GM19023 (cell line): Measurements from ENCODE around the gene OSBPL6.
A peak's percentile ranks its signal among the peaks of the same experiment; 100 is the strongest.
"Not testable (repeated sequence)": the region's sequence is repeated elsewhere in the genome, so short reads cannot be mapped to it uniquely, and the experiment has no call there.

Source experiments
- ATAC-seq: cut with Tn5 transposase; IDR thresholded peaks from one replicate; pipeline ENCODE4 v1.9.1; 2021; ENCODE audit warnings: mild to moderate bottlenecking, moderate library complexity; ENCODE audit not compliant: unreplicated experiment

The OSBPL6 gene

DNA sequence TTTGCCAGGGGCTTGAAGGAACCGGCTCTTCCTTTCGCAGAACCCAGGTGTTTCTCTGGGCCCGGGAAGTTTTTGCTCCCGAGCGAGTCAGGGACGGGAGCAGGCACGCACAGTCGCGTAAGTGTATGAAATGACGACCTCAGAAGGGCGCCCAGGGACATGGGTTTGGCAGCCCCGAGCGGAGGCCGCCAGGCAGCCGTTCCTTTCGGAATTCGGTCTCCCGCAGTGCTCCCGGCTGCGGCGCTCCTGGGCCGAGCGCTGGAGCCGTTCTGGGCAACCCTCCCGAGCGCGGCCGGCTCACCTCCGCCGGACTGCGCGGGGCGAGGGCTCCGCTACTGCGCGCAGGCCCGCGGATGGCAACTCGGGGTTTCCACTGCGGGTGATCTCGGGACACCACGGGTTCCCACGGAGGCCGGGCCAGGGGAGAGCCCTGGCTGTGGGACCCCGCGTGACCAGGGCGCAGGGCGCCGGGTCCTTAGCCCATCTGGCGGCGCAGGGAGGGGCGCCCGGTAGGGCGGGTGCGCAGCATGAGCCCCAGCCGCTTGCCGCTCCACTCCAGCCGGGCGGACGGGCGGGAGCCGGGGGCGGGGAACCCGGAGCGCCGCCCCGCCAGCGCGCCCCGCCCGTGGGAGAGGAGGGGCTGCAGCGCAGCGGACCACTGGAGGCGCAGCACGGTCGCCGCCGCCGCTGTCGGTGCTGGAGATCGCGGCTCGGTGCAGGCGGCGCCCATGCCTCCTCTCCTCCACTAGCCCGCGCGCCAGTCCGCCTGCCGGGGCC is at the start of gene OSBPL6:
Gene OSBPL6, plus strand, starts transcription at position 690 of the 777 bp plus-strand sequence. CDS start 111,673 bp downstream, outside the sequence.
- ATAC-seq = peak; percentile 90

DNA sequence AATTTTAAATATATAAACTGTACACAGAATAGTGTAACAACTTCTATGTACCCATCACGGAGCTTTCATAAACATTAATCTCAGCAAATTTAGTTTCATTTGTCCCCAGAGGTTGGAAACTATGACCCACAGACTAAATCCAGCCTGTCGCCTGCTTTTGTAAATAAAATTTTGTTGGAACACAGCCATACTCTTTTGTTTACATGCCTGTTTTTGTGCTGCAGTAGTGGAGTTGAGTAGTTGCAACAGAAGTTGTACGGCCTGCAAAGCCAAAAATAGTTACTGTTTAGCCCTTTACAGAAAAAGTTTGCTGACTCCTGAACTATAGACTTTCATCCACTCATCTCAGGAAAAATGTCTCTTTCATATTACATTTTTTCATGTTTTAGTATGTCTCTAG is 42.3 kb upstream of the OSBPL6 start:
- ATAC-seq = no peak

DNA sequence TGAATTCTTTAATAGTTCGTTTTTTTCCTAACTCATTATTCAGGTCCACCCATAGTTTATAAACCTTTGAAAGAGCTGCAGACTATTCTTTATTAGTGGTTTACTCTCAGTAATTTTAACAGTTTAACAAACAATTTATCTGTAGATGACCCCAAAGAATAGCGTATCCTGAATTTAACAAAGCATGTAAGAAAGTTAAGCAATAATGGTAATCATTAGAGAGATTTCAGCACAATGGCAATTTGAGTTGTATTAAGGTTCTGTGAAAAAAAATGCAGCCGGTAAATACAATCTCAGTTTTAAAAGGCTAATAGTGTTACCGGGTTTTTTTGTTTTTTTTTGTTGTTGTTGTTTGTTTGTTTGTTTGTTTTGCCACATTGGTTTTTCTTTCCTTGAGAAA is 41.8 kb upstream of the OSBPL6 start:
- no peak for ATAC-seq

DNA sequence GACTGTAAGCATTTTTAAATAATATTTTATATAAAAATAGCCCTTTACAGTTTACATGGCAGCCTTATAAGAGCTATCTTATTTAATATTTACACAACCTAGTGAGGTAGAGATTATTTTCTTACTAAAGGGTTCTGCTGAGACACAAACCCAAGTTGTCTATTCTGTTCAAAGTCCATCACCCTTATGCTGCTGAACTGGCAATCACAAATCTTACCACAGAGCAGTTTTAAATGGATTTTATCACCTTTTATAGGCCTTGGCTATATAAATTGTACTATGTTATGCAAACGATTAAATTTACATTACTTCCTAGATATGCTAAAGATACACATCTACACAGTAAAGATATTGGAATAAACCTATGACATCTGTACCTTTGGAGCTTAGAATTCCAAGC is 41.3 kb upstream of the OSBPL6 start:
- no peak for ATAC-seq

DNA sequence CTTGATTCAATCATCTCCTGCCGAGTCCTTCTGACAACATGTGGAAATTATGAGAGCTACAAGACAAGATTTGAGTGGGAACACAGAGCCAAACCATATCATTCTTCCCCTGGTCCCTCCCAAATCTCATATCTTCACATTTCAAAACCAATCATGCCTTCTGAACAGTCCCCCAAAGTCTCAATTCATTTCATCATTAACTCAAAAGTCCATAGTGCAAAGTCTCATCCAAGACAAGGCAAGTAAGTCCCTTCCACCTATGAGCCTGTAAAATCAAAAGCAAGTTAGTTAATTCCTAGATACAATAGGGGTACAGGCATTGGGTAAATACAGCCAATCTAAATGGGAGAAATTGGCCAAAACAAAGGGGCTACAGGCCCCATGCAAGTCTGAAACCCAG is 40.4 kb upstream of the OSBPL6 start:
- not testable (repeated sequence) for ATAC-seq

DNA sequence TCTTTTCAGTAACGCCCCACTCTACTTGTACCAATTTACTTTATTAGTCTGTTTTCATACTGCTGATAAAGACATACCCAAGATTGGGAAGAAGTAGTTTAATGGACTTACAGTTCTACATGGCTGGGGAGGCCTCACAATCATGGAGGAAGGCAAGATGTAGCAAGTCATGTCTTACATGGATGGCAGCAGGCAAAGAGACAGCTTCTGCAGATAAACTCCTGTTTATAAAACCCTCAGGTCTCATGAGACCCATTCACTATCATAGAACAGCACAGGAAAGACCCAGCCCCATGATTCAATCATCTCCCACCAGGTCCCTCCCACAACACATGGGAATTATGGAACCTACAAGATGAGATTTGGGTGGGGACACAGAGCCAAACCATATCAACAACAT is 38.8 kb upstream of the OSBPL6 start:
- ATAC-seq = no peak

DNA sequence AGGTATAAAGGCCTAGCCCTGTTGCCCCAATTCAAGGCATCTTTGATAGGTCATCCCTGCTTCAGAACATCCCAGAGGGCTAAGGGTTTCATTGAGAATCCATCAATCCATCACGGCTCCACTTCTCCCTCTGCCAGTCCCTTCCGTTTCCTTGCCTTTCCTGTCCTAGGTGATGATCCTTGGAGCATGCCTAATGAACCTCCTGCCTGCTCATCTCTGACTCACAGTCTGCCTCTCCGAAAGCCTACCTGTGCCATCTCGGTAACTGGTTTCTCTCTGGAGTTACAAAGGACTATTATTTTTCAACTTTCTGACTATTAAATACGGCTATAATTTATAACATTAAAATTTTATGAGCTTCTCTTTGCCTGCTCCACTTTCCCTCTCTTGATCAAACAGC is 36.7 kb upstream of the OSBPL6 start:
- ATAC-seq = no peak

DNA sequence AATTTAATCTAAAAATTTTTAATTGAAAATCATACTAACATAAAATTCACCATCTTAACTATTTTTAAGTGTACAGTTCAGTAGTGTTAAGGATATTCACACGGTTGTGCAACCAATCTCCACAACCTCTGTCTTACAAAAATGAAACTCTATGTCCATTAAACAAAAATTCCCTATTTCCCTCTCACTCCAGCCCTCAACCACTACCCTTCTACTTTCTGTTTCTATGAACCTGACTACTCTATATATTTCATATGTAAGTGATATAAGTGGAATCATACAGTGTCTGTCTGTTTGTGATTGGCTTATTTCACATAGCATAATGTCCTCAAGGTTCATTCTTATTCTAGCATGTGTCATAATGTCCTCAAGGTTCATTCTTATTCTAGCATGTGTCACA is 34.3 kb upstream of the OSBPL6 start:
- ATAC-seq = no peak

DNA sequence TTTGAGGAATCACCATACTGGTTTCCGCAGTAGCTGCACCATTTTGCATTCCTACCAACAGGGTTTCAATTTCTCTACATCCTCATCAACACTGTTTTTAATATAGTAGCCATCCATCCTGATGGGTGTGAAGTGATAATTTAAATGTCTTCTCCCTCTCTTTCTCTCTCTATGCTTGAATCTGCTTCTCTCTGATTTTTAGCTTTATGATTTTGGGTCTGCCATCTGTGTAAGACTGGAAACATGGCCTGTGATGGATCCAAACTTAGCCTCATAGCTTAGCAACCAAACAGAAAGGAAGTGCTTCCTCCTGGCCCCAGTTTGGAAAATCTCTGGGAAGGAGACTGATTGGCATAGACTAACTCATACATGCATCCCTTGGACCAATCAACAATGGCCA is 33.7 kb upstream of the OSBPL6 start:
- ATAC-seq = no peak

DNA sequence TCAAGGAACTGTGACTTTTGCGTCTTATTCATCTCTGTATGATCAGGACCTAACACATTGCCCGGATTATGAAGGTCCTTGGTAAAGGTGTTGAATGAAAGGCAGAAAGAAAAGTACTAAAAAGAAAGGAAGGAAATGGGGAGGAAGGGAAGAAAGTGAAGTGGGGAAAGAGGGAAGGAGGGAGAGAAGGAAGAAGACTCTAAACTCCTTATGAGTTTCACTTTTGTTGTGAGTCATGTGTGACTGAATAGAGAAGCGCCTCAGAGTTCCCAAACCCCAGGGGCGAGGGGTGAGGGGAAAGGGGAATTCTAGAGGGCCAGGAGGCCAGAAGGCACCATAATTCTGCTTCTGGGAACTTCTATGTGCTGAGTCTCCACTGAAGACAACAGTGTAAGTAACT is 30.9 kb upstream of the OSBPL6 start:
- no peak for ATAC-seq

DNA sequence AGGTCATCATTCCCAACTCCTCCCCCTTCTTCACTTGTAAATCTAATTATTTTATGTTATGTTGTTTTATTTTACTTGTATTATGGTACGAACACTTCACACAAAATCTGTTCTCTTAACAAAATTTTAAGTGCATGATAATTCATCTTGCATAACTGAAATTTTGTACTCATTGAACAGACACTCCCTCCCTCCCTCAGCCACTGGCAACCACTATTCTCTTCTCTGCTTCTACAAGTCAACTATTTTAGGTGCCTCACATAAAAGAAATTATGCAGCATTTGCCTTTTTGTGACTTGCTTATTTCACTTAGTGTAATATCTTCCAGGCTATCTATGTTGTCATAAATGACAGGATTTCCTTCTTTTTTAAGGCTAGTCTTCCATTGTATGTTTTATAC is 30.4 kb upstream of the OSBPL6 start:
- no peak for ATAC-seq

DNA sequence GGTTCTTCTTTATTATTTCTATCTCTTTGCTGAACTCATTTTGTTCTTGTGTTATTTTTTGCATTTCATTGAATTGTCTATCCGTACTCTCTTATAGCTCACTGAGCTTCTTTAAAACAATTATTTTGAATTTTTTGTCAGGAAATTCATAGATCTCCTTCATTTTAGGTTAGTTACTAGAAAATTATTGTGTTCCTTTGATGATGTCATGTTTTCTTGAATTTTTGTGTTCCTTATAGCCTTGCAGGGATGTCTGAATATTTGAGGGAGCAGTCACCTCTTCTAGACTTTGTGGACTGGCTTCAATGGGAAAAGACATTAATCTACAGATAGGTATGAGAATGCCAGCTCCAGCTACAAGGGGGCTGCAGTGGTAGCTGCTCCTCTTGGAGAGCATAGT is 20.7 kb upstream of the OSBPL6 start:
- ATAC-seq = no peak

DNA sequence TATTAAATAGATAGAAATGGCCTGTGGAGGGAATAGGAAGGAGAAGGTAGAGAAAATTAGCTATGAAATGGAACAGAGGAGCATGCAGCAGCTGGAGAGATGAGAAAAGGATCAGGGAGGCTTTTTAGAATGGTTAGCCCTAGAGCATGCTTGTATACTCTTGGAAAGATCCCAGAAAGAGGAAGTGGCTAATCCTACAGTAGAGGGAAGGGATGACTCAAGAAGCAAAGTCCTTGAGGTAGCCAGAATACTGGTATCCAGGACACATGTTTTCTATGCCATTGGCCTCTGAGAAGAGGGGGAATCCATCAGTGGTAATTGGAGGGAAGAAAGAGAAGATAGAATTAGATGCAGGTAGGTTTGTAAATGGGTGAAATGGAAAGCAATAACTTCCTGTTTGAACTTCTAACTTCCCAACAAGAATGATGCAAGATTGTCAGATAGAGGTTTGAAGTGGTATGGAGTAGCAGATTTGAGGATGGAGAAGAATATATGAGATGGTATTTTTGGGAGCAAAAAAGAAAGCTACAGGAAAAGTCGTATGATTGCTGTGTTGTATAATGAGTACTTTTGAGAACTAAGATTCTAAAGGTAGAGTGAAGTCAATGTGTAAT is 17.1 kb upstream of the OSBPL6 start:
- ATAC-seq = no peak

DNA sequence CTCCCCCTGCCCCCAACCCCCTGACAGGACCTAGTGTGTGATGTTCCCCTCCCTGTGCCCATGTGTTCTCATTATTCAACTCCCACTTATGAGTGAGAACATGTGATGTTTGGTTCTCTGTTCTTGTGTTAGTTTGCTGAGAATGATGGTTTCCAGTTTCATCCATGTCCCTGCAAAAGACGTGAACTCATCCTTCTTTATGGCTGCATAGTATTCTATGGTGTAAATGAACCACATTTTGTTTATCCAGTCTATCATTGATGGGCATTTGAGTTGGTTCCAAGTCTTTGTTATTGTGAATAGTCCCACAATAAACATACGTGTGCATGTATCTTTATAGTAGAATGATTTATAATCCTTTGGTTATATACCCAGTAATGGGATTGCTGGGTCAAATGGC is 13.7 kb upstream of the OSBPL6 start:
- not testable (repeated sequence) for ATAC-seq

DNA sequence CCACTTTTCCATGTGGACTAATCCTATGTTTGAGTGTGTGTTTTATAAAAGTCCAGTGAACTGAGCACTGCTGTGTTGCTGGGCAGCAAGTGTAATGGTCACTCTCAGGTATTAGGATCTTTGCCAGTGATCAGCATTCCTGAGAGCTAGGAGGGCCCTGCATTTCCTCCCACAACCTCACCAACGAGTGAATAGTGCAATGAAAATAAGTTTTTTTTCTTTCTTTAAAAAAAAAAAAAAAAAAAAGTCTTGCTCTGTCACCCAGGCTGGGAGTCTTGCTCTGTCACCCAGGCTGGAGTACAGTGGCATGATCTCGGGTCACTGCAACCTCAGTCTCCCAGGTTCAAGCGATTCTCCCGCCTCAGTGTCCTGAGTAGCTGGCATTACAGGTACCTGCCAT is 6.5 kb upstream of the OSBPL6 start:
- ATAC-seq = no peak

DNA sequence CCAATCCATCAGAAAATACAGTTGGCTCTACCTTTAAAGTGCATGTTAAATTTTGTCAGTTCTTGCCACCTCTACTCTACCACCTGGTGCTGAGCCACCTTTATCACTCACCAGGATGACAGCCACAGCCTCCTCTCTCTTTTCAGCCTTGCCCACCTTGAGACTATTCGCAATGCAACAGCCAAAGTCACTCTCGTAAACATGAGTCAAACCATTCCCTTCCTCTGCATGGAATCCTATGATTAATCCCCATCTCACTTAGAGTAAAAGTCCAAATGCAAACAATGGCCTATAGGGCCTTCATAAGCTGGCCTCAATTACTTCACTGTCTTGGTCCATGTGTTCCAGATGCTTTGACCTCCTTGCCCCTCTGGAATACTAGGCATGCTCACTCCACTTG is 5.8 kb upstream of the OSBPL6 start:
- no peak for ATAC-seq

DNA sequence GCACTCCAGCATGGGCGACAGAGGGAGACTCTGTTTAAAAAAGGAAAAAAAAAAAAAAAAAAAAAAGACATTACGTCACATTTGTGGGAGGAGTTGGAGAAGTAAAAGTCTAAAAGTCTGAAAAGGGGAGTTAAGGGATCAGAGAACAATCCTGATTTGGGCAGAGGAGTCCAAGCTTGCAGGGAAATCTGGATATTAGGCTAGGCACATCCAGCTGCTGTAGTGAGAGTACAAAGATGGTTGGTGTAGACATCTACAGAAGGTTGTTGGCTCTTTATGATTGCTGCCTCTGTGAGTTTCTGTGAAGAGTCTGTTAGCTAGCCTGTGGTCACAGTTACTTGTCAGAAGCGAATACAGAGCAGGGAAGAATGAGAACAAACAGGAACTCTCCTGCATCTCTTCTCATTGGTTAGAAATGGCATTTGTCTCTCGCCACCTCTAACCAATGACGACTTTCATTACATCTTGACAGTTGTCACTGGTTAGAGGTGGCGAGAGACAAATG is 3.3 kb upstream of the OSBPL6 start:
- no peak for ATAC-seq

DNA sequence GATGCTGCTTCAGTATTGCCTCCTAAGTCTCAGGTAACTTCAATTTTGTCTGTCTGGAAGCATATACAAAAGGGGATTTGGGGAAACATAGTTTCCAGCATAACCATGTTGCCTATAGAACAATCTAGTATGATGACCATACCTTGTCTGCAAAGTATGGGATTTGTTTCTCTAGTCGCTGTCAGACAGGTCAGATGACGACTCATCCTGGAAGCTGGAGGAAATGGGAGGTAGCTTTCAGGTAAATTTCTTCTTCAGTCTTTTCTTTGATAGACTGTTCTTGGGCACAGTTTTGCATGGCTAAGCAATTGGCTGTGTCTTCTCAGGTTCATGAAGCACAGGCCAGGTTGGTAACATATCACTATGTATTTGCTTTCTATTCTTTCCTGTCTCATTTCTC is 2.8 kb upstream of the OSBPL6 start:
- ATAC-seq = no peak

DNA sequence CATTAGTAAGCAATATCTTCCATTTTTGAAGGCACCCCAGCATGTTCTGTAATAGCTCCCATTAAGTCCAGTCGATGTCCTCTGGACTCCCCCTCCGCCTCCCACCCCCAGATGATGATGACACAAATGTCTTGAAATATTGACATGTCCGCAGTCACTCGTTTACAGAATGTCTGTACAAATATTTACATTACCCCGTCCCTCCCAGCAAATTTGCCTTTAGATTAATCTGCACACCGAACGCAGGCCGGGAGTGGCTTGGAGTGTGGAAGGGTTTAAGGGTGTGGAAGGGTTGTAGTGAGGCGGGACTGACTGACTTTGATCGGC is 853 bp upstream of the OSBPL6 start:
- no peak for ATAC-seq

DNA sequence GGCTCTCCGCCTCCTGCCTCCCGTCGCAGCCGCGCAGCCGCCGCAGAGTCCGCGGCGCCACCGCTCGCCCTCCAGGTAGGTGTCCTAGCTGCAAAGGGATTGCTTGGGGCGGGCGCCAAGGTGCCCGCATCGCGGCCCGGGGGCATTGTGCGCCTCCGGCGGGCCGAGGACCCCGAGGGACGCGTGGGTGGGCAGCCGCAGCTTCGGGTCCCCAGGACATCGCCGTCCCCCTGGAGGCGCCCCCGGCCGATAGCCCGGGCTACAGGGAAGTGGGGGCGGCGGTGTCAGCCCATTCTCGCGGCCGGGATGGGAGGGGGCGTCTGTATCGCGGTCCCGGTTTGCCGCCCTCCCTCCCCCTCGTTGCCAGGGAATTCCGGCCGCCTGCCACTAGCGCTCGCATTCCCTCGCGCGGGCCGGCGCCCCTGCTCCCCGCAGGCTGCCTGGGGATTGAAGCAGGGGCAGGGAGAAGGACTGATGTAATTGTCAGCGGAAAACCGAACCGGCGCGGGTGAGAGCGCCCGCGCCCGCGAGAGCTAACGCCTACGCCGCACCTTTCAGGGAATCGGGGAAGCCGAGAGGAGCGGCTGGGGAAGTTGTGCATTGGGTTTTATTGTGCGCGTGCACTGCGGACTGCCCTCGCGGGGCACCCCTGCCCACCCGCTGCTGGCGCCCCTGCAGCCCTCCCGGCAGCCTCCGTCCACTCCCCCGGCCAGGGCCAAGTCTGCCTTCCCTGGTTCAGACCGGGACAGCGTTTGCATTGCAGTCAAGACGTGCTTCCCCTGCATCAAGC is 483 bp downstream of the OSBPL6 start:
- ATAC-seq = peak; percentile 17

DNA sequence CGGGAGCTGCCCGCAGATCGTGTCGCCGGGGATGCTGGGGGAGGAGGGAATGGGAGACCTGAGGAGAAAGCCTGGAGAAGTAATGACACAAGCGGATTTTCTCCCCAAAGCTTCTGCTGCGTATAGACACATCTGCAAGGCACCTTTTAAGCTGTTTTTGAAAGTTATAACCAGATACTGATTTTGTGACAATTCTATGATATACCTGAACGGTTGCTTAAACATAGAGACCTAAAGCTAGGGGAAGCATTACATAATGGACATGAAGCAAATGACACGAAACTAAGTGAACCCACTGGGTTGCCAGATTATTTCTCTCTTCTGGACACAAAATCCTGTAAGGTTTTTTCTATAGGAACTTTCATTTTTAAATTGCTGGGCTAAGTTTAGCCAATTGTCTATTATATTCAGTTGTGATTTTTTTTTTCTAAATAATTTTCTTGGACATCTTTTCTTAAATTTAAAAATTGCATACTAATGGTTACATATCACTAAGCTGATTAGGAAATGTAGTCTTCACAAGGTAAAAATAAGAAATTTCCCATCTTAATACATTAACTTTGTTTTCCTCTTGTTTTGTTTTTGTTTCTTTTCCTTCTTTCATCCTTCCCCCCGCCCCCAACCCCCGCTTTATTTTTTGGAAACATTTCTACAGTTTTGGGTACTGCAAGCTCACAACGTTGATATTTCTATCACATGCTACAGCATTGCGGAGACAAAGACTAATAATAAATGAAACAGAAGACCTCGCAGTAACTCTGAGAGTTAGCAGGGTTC is 1.3 kb downstream of the OSBPL6 start:
- no peak for ATAC-seq
